CD4-positive, alpha-beta T cell treated with Interleukin-15 for 1 hour (primary cell): ENCODE measurements around the gene A3GALT2.
A peak's percentile ranks its signal among the peaks of the same experiment; 100 is the strongest.

Experiments
- DNase-seq: peaks from one replicate; pipeline ENCODE4 v3.0.0-alpha.2; 2020

A3GALT2 gene

DNA sequence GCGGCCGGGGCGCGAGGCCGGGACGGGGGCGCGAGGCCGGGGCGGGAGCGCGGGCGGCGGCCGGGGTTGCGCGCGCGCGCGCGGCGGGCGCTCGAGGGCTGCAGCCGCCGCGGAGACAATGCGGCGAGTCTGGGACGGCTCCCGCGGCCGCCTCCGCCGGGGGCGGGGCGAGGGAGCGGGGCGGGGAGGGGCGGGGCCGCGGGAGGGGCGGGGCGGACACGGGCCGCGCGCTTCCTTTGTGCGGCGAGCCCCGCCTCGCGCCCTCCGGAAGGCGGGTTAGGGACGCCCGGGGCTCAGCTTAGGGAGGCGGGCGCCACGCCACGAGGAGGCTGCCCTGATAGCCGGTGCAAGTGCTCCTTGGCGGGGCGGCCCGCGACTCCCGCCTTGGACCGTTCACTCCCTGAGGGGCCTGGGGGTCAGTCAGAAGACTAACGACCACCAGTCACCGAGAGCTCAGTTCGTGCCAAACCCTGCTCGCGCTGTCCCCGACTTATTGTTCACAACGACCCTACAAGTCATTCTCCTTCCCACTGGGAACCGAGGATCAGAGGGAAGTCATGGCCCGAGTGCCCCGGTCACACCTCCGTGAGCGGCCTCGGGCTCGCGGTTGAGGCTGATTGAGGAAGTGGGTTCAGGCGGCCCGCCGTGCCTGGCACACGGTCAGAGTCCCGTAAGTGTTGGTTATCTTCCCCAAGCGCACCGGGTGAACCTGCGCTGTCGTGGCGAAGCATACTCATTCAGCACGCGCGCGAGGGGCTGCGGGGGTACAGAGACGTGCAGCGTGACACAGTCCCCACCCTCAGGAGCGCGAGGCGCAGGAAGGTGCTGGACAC, 29.1 kb upstream of the A3GALT2 start:
- peak; percentile 84 for DNase-seq

DNA sequence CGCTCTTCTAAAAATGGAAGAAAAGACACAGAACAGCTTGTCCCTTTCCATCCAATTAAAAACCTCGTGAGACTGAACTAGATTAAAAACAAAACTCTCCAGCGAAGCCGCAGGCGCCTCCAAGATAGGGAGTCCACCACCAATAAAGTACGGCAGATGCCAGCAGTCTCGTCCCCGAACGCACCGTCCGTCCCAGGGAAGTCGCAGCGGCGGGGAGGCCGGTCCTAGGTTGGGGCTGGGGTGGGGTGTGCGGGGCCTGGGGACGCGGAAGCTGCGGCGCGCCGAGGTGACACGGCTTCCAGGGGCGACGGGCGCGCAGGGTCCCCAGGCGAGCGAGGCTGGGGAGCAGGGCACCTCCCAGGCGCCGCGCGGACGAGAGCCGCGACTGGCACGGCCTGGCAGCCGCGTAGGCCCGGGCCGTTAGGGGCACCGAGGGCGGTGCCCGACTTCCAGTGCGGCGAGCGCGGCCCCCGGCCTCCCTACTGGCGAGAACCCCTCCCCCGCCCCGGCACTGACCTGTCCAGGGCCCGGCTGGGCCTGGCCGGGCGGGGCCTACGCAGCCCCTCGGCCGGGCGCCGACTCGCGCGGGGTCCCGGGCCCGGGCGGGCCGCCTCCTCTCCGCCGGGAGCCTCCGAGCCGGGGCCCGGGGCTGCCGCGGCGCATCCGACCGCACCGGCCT, 28.3 kb upstream of the A3GALT2 start:
- peak; percentile 47 for DNase-seq

DNA sequence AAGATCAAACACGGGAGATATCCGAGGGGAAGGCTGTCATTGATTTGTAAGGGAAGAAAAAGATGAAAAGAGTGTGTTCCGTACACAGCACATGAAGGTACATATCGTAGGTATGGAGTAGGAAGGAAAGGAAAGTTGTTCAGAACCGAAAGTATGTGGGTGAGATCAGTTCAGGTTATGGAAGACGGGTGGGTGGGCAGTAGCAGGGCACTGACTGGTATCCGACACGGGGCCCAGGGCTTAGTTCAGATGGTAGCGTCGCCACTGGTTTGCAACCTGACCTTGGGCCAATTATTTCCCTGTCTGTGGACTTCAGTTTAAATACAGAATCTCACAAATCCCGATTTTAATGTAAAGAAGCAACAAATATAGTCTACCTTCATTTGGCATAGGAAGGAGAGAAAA, 27.8 kb upstream of the A3GALT2 start:
- DNase-seq, result no peak

DNA sequence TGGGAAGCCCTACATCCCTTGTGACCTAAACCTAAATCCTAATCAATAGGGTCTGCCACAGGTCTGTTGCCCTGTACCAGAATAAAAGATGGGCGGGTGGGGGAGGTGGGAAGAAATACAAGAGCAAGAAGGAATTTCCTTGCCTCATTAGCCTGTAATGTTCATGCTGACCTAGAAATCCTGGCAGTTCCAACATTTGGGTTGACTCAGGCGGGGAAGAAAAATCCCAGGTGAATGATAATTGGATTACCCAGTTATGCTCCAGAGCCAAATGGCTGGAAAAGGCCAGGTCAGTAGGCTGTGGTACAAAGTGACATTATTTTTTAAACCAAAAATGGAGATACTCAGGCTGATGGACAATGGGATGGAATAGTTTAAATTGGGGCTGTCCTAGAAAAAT, 27.3 kb upstream of the A3GALT2 start:
- no peak for DNase-seq

DNA sequence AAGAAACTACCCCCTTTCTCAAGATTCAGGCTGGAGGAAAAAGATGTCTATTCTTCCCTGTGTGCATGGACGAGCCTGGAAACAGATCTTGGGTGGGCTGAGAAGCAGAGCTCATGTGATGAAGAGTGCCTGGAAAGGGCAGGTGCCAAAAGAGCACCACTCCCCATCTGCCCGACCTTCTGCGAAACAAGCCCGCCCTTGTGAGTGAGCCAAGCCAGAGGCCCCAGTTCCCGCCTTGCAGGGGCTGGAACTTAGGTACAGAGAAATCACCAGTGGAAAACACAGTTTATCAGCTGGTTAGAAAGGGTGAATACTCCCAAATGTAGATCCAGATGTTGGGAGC, 26.7 kb upstream of the A3GALT2 start:
- no peak for DNase-seq

DNA sequence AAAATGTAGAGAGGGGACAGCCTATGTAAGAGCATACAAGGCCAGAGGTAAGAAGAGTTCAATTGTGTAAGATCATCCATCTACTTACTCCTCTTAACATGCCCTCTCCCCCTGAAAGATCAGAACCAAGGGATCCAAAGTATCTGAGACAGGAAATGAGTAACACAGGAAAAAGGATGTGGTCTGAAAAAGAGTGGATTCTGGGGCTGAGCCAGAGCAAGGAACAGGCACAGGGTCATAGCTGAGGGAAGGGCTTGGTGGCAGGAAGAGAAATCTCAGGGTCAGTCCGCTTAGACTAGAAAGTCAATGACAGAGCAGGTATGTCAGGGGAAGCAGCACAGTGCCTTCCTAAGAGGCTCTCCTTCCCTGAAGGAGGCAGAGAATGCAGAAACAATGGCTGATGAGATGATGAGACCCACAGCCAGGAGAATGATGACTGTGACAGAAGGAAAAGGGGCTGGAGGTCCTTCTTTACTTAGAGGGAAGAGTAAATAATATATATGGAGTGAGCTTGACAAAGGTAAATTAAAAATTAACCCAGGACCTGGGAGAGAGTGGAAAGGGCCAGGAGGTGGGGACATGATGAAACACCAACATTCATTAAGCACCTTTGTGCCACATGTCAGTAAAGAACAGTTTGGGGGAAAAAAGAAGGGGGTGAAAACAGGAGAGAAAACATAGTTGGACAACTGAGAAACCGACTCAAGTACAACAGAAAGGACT, 26.2 kb upstream of the A3GALT2 start:
- DNase-seq, result no peak

DNA sequence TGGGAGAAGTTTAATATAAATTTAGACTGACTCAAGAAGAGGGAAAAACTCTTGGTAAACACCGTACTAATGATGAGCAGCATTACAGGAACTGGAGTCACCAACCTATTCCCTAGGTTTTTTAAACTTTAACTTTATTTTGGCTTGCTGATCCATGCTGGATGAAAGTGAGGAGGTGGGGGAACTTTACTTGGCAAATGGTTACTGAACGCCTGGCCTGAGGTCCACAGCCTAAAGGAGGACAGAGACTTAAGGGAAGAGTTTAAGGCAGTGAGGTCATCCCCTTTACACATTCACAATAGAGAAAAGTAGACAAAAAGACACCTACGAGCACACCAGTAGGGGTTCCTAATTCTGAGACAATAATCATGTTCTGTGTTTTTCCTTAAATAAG, 25.6 kb upstream of the A3GALT2 start:
- DNase-seq, result no peak

DNA sequence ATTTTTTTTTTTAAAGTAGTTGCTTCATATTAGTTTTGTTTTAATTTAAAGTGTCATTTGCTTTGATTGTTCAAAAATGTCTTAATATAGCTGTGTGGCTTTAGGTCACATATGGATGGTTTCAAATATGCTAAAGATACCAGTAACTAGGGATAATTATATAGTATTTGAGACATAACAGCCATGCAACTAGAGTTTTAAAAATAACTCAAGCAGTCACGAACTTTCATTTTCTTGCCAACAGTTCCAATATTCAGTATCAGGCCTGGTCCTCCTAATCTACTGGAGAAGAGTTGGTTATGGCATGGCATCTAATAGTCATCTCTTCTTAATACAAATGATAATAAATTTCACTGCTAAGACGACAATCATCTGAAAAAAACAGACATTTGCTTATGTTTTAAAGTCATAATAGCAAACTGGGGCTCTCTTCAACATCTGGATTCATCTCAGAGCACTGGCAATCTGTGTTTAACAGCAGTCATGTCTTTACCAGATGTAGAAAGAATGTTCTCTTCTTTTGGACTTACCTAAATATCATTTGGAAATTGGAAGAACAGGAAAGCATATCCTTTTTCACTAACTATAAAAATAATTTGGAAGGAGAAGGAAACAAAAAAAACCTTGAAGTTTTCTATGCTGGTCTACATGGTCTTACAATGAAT, 24.1 kb upstream of the A3GALT2 start:
- no peak for DNase-seq

DNA sequence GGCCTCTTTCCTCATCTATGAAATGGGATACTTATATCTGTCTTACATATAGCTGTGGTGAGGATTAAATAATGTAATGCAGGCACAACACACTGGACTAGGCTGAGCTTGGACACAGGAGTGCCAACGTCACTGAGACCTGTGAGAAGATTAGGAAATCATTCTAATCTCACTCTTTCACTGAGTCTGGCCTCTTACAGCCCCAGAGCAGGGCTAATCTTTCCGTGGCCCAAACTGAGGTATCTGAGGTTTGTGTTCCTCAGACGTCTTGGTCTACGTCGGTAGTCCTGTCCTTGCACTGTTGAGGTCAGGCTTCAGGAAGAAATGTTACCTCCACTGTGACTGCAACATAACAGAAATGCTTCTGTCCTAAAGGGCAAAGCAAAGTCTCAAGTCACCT, 22.6 kb upstream of the A3GALT2 start:
- no peak for DNase-seq

DNA sequence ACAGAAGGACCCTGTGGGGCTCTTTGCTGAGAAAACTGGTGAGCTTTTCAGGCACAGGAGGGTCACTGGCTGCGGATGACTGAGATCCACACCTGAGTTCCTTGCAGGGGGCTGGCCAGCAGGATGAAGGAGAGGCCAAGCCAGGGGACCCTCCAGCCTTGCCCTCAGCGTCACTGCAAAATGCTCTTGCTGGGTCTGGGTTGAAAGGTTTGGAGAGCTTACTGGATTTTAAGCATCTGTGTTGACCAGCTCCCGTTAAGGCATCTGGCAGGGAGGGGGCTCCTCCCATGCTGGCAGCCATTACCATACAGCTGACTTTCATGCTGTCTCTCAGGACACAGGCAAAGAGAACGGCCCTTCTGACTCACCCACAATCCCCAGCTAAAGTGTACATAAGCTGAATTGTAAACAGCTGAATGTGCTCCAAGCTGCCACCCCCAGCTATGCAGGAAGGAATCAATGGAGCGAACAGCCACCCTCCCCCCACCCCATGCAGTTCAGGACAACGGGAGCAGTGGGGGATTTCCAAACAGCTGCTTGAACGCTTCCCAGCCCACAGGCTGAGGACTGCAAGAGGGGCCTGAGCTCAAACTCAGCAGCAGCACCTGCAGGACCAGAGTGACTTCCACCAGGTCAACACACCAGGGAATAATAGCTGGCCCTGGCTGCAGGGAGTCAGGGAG, 21.3 kb upstream of the A3GALT2 start:
- DNase-seq, result no peak

DNA sequence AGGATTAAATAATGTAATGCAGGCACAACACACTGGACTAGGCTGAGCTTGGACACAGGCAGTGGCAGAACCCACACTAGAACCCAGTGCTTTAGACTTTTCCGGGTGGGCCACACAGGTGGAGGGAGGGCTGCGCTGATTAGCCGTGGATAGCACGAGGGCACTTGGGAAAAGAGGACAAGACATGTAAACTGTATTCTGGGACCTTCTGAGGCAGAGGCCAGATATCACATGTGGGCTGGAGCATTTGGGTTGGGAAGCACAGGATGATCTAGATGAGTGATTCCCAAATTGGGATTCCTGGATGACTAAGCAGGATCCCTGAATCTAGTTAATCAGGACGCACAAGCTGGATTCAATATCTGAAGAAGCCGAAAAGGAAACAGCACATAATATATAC, 20.3 kb upstream of the A3GALT2 start:
- no peak for DNase-seq

DNA sequence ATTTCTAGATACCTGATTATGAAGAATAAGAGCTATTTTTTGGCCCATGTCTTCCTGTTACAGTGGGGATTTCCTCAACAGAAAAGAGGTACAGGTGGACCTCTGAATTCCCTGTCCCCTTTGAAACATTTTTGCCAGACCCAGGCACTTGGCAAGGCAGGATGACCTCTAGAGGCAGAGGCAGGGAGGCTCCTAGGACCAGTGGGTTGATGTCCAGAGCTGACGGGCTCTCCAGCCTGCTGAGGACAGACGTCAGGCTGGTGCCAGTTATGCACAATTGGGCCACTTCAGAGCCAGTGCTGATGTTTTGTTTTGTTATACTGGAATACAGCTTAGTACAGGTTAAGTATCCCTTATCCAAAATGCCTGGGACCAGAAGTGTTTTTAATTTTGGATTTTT, 18.5 kb upstream of the A3GALT2 start:
- no peak for DNase-seq

DNA sequence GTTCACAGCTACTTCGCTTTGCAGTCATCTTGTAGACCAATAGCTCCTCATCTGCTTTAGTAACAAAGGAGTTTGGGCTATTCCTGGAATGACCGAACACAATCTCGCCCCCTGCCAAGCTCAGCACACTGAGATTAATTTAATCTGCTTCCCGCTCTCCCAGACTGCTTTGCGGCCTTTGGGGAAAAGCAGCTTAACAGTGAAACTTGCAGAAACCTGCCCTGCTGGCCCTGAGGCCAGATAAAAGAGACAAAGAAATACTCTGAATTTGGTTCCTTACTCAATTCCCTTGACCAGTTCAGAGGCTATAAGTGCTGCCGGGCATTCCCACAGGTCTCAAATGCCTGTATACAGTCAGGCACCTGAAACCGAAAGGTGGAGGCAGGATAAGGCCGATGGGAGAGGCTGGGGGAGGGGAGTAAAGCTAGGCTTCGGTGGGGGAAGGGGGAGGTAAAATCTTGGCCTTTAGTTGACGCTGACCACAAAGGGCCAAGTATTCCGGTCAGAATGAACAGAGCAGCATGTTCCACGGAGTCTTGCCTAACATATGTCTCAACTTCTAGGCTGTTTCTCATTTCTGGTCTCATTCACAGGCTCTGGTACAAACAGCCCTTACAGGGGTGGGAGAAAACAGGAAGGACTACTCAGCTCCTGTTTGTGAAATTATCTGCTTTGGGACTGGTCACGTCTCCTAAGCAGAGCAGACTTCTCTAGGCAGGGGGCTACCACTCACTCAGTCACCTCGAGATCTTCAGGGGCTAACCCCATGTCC, 17.7 kb upstream of the A3GALT2 start:
- peak; percentile 29 for DNase-seq

DNA sequence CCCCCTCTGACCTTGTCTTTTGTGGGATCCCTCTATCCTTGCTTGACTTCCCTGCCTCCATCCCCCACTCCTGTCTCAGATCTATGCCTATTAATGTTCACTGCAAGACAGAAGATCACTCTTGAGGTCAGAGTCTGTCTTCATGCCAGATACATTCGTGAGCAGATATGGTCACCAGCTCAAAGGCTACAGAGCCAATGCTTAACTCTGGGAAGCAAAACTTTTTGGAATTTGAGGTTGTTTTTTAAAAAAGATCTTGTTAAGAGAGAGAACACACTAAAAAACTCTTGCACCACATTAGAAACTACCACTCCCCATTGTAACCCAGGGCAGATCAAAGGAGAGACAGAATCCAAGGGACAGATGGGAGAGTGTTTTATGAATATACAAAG, 17.1 kb upstream of the A3GALT2 start:
- no peak for DNase-seq

DNA sequence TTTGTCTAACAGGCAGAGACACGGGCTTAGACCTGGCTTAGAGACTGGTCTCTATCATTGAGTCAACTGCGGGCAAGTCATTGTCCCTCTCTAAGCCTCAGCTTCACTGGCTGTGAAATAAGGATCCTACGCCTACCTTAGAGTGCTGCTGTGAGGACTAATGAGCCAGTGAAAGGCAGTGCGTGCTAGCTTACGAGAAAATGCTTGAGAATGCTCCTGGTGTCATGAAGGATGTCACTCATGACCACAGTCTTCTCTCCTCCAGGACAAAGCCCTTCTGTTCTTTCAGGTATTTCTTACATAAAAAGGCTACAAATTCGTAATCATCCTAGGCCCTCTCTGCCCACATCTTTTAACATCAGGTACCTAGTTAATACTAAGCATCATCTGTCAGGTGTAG, 16.5 kb upstream of the A3GALT2 start:
- no peak for DNase-seq

DNA sequence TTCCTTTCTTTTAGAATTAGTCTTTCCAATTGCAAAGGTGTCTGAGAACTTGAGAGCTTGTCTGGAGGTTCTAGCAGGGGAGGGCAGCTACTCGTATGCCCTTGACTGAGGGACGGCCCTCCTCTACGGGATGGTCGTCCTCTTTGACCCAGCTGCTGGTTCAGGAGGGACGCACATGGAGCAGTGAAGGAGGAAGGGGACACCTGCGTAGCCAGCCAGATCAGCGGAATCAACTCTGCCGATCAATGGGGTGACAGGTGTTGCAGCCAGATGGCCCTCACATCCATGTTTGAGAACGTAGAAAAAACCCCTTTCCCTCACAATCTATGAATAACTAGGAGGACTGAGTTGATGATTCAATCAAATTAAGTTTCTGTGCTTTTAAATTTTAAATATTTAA, 15.7 kb upstream of the A3GALT2 start:
- no peak for DNase-seq

DNA sequence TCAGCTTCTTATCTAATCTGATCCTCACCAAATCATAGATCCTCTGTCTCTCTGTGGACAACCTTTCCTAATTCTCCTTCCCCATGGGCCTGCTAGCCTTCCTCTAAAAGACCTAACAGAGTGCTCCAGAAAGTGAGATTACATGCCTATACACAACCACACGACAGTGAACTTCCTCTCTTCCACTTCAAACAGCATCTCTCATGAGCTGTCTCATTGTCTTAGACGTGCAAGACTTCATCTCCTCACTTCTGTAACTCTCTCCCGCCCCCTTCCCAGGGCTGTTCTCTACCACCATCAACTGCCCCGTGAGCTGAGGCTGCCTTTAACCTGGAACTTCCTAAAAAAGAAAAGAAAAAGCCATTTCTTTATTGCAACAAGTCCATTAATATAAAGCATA, 14.1 kb upstream of the A3GALT2 start:
- no peak for DNase-seq

DNA sequence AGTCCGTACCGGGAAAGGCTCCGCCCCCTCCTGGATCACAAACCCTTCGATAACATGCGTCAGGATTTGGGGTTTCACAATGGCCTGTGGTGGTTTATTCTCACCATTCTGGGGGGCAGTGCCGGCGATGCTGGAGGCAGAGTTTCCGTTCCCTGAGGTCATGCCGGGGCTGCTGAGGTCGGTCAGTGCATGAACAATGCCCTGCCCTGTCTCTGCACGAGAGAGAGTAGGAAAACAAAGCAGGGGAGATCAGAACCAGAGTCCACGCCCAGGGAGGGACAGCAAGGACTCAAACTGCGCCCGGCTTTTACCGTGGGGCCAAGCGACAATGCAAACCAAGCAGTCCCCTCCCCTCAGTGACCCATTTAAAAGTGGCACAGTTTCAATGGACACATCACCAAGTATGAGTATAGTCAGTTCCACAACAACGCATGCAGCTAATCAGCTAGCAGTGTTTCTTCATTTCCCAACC, 13.2 kb upstream of the A3GALT2 start:
- DNase-seq, result no peak

DNA sequence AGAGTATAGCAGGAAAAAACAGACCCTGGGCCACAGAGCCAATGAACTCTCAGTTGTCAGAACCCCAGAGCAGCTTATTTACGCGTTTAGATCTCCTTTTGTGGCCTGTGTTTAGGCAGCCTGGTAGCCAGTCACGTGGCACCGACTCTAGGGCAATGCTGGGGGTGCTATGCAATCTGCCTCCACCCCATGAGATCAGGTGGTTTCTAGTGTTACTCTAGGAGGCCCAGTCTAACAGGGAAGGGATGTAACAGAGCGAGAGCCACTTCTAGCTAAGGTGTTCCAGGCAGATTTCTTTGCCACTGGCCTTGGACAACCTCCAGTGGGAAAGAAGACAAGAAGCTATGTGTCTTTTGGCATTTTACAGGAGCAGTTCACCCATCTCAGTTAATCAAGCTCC, 12.0 kb upstream of the A3GALT2 start:
- DNase-seq, result no peak

DNA sequence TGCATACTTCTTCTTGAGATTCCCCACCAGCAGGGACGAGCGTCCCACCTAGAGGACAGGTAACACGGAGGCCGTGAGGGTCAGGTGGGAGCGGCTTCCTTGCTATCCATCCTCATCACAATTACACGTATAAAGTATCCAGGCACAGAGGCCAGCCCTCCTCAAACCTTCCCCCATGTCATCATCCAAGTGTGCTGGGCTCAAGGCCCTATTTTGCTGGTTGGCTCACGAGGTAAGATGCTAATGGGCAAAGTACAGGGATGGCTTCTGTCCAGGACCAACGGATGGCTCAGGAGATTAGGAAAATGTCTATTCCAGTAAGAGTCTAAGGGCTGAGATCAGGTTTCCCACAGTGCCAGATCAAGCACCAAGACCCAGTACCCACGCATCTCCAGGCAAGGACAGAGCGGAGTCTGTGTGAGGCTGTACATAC, 11.5 kb upstream of the A3GALT2 start:
- no peak for DNase-seq

DNA sequence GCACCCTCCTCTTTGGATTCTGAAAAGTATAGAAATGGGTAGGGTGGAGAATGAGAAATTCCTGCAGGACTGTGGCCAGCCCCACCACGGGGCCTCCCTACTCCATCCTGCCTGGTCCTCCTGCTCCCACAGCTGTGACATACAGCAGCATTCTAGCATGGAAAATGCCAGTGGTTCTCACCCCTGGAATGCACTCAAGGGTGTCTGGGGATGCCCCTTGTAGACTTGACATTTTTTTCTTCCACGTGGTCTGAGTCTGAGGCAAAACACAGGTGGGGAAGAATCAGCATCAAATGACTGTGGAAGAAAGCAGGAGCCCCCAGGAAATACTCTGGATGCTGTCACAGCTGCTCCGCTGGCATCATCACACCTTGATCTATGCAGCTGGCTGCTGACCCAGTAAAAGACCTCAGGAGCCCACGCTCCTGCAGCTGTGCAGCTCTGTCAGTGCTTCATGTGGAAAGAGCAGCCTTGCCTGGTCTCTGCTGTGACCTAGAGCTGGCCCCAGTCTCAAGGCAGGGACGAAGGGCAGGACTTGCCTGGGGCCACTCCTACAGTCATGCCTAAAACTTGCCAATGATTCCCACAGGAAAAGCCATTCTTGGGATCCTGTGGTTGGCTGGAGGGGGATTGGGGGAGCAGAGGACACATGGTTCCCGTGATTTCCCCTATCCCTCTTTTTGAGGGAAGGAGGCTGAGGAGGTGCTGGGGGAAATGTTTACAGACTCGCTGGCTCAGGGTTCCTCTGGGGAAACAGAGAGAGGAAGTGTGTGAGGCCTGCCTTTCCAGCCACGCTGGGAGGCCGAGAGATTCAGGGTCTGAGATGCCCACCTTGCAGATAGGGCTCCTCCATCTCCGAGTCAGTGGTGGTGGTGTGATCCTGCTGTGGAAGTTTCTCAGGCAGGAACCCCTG, 10.8 kb upstream of the A3GALT2 start:
- DNase-seq, result no peak
